HepG2 (cell line): ENCODE data around the gene ZNF526. TPM values are rescaled to one million over a fixed set of nuclear protein-coding genes. Genes with fewer than 3 reads are reported as not detected.
A peak's percentile ranks its signal among the peaks of the same experiment; 100 is the strongest.

Experiments used
- HNRNPLL ChIP-seq: fragments of 200-400 bp; formaldehyde crosslinking; IDR thresholded peaks from 2 replicates; pipeline ENCODE4 v1.6.1; 2017; ENCODE audit warnings: mild to moderate bottlenecking, low read depth, low read length; ENCODE audit not compliant: poor library complexity, severe bottlenecking
- NFYC ChIP-seq: IDR thresholded peaks from 2 replicates; pipeline ENCODE4 v1.6.1; 2016; ENCODE audit warnings: missing genetic modification reagents, missing compliant biosample characterization
- PTBP1 ChIP-seq: fragments of 200-400 bp; formaldehyde crosslinking; IDR thresholded peaks from 2 replicates; pipeline ENCODE4 v1.6.1; 2018; ENCODE audit warnings: low read length, low read depth; ENCODE audit not compliant: poor library complexity, severe bottlenecking
- RBFOX2 ChIP-seq: fragments of 200-400 bp; formaldehyde crosslinking; IDR thresholded peaks from 2 replicates; pipeline ENCODE4 v1.6.1; 2017; ENCODE audit warnings: low read depth, mild to moderate bottlenecking, low read length
- ZNF101 ChIP-seq: sonication (generic); formaldehyde crosslinking; IDR thresholded peaks from 2 replicates; pipeline ENCODE4 v1.4.0; 2020; ENCODE audit warnings: mild to moderate bottlenecking, low read depth, missing genetic modification reagents, borderline replicate concordance
- ZNF280D ChIP-seq: sonication (generic); formaldehyde crosslinking; IDR thresholded peaks from 2 replicates; pipeline ENCODE4 v1.5.1; 2020; ENCODE audit warnings: mild to moderate bottlenecking, missing genetic modification reagents
- ZNF3 ChIP-seq: IDR thresholded peaks from 2 replicates; pipeline ENCODE4 v1.7.0; 2017; ENCODE audit warnings: inconsistent platforms
- ZNF318 ChIP-seq: sonication (generic); formaldehyde crosslinking; IDR thresholded peaks from 2 replicates; pipeline ENCODE4 v1.4.0; 2020; ENCODE audit warnings: mild to moderate bottlenecking, missing genetic modification reagents
- ZNF609 ChIP-seq: sonication (generic); formaldehyde crosslinking; IDR thresholded peaks from 2 replicates; pipeline ENCODE4 v1.4.0; 2020; ENCODE audit warnings: mild to moderate bottlenecking, missing genetic modification reagents, borderline replicate concordance
- polyA plus RNA-seq, 8 experiments: library from polyadenylated mRNA; depleted of rRNA in 3 of 8; stranded (reverse) in 7 of 8; unstranded in 1 of 8; fragments of >200 nt; fragmentation: Illumina TruSeq in 4 of 8; extraction: Trizol in 4 of 8; gene quantifications; 2 replicates each; pipeline versions ENCODE4 v1.2.1 to v1.2.3, GENCODE V29; 2011 to 2016; ENCODE audit warnings: low read depth in 4 of 8, missing spikeins in 1 of 8, mixed read lengths in 1 of 8; ENCODE audit not compliant: insufficient read depth in 1 of 8
- total RNA-seq, 5 experiments: library from RNA; depleted of rRNA; stranded (reverse); fragments of >200 nt; fragmentation: Illumina TruSeq; extraction: Trizol; gene quantifications; 2 replicates each; pipeline ENCODE4 v1.2.3, GENCODE V29; 2016; ENCODE audit warnings: low read depth in 1 of 5
- TF ChIP-seq, protein P1 (sequence below): sonication (generic); formaldehyde crosslinking; IDR thresholded peaks from 2 replicates; pipeline ENCODE4 v1.4.0; 2020; ENCODE audit warnings: mild to moderate bottlenecking, low read depth, missing genetic modification reagents

The ZNF526 gene
- total and polyA plus RNA-seq, 2 of the 13 experiments (the other 11 are each of a cell fraction or from before 2014, with no cell fraction given): 3.3 to 8.4 TPM

- no peak for TF ChIP-seq ZNF318 (CRISPR knock-in tag)
- TF ChIP-seq, protein P1, sequence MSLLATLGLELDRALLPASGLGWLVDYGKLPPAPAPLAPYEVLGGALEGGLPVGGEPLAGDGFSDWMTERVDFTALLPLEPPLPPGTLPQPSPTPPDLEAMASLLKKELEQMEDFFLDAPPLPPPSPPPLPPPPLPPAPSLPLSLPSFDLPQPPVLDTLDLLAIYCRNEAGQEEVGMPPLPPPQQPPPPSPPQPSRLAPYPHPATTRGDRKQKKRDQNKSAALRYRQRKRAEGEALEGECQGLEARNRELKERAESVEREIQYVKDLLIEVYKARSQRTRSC (CRISPR knock-in tag): no peak
- no peak for TF ChIP-seq PTBP1
- TF ChIP-seq ZNF280D (CRISPR knock-in tag): no peak
- peak; percentile 97 for TF ChIP-seq HNRNPLL
- TF ChIP-seq ZNF3 (CRISPR knock-in tag): no peak
- TF ChIP-seq NFYC (CRISPR knock-in tag): no peak; the same call in none of the 2 replicates
- TF ChIP-seq ZNF609: no peak
- peak; percentile 74 for TF ChIP-seq RBFOX2
- TF ChIP-seq ZNF101: no peak
These were observed 22.6 kb downstream of the ZNF526 start, which contains the start of gene GSK3A (continued) for GRCh38 chr19:42242512-42243409.
